ENCODE measurements around the gene SCGB1A1. TPM values are rescaled to one million over a fixed set of nuclear protein-coding genes. Genes with fewer than 3 reads are reported as not detected.
A peak's percentile ranks its signal among the peaks of the same experiment; 100 is the strongest.

Gene SCGB1A1
- polyA plus RNA-seq, 4 donors: 4.6 to 11.2 TPM; not detected in 2

GRCh38 chr11:62393061-62393611 lies 25.7 kb upstream of the SCGB1A1 start:
- H3K27ac ChIP-seq (ENCODE audit: low read depth in 1 of 3, low read length in 2 of 3): no peak overlapping the region

GRCh38 chr11:62393735-62394134 lies 25.1 kb upstream of the SCGB1A1 start:
- Histone ChIP-seq H3K27ac (ENCODE audit: low read depth in 1 of 3, low read length in 2 of 3) (no peak overlapping the region), H3K4me1 (ENCODE audit: control insufficient read depth in 3 of 3, insufficient read depth in 2 of 3, low read depth in 1 of 3, low read length in 2 of 3) (peaks cover 0 to 25% (median 0%) of the 10 kb centered on the region in 3 donors), H3K9me3 (ENCODE audit: control insufficient read depth in 2 of 2, insufficient read depth in 1 of 2, low read depth in 1 of 2, low read length in 1 of 2) (no peaks in the 10 kb centered on the region), H3K27me3 (ENCODE audit: control insufficient read depth in 3 of 3, insufficient read depth in 3 of 3, low read length in 3 of 3) (no peaks in the 10 kb centered on the region), H3K4me3 (ENCODE audit: low read depth in 1 of 3, low read length in 3 of 3) (no peak overlapping the region), H3K36me3 (ENCODE audit: control insufficient read depth in 3 of 3, insufficient read depth in 2 of 3, low read depth in 1 of 3, low read length in 3 of 3) (peaks cover 0 to 4% (median 0%) of the 10 kb centered on the region in 3 donors)
- DNase-seq (no peak), FAIRE-seq (peak; percentile 99)
- 59 to 67% (median 66%) methylated on average over 5 of the region's 5 CpGs for WGBS, 3 donors

More at GRCh38 chr11:62393061-62393611, 25.7 kb upstream of the SCGB1A1 start:
- DNase-seq: peak in 1 of 2 donors; percentile 34
- Histone ChIP-seq H3K36me3 (ENCODE audit: control insufficient read depth in 3 of 3, insufficient read depth in 2 of 3, low read depth in 1 of 3, low read length in 3 of 3) (peaks cover 0 to 4% (median 0%) of the 10 kb centered on the region in 3 donors), H3K9me3 (ENCODE audit: control insufficient read depth in 2 of 2, insufficient read depth in 1 of 2, low read depth in 1 of 2, low read length in 1 of 2) (no peaks in the 10 kb centered on the region), H3K4me1 (ENCODE audit: control insufficient read depth in 3 of 3, insufficient read depth in 2 of 3, low read depth in 1 of 3, low read length in 2 of 3) (peaks cover 0 to 19% (median 0%) of the 10 kb centered on the region in 3 donors), H3K4me3 (ENCODE audit: low read depth in 1 of 3, low read length in 3 of 3) (no peak overlapping the region), H3K27me3 (ENCODE audit: control insufficient read depth in 3 of 3, insufficient read depth in 3 of 3, low read length in 3 of 3) (no peaks in the 10 kb centered on the region)
- no peak for FAIRE-seq
- 39 to 49% (median 46%) methylated on average over 12 of the region's 12 CpGs for WGBS, 3 donors

GRCh38 chr11:62394825-62395538 lies 23.9 kb upstream of the SCGB1A1 start:
- 19 to 28% (median 22%) methylated on average over 14 of the region's 14 CpGs for WGBS, 3 donors
- no peaks in the 10 kb centered on the region for H3K27me3 ChIP-seq (ENCODE audit: control insufficient read depth in 3 of 3, insufficient read depth in 3 of 3, low read length in 3 of 3)
- no peak for FAIRE-seq
- H3K4me1 ChIP-seq (ENCODE audit: control insufficient read depth in 3 of 3, insufficient read depth in 2 of 3, low read depth in 1 of 3, low read length in 2 of 3): peaks cover 0 to 37% (median 0%) of the 10 kb centered on the region in 3 donors
- H3K27ac ChIP-seq (ENCODE audit: low read depth in 1 of 3, low read length in 2 of 3): peak overlapping the region in 2 of 3 donors; percentile 19 to 40
- no peaks in the 10 kb centered on the region for H3K9me3 ChIP-seq (ENCODE audit: control insufficient read depth in 2 of 2, insufficient read depth in 1 of 2, low read depth in 1 of 2, low read length in 1 of 2)
- peak overlapping the region in 1 of 3 donors; percentile 11 for H3K4me3 ChIP-seq (ENCODE audit: low read depth in 1 of 3, low read length in 3 of 3)
- peaks cover 0 to 2% (median 0%) of the 10 kb centered on the region in 3 donors for H3K36me3 ChIP-seq (ENCODE audit: control insufficient read depth in 3 of 3, insufficient read depth in 2 of 3, low read depth in 1 of 3, low read length in 3 of 3)
- peak; percentile 84 for DNase-seq

- FAIRE-seq: no peak
- Histone ChIP-seq H3K36me3 (ENCODE audit: control insufficient read depth in 3 of 3, insufficient read depth in 2 of 3, low read depth in 1 of 3, low read length in 3 of 3) (peaks cover 0 to 2% (median 0%) of the 10 kb centered on the region in 3 donors), H3K4me1 (ENCODE audit: control insufficient read depth in 3 of 3, insufficient read depth in 2 of 3, low read depth in 1 of 3, low read length in 2 of 3) (peaks cover 0 to 47% (median 2%) of the 10 kb centered on the region in 3 donors), H3K27ac (ENCODE audit: low read depth in 1 of 3, low read length in 2 of 3) (no peak overlapping the region), H3K9me3 (ENCODE audit: control insufficient read depth in 2 of 2, insufficient read depth in 1 of 2, low read depth in 1 of 2, low read length in 1 of 2) (no peaks in the 10 kb centered on the region), H3K27me3 (ENCODE audit: control insufficient read depth in 3 of 3, insufficient read depth in 3 of 3, low read length in 3 of 3) (no peaks in the 10 kb centered on the region), H3K4me3 (ENCODE audit: low read depth in 1 of 3, low read length in 3 of 3) (no peak overlapping the region)
- no peak for DNase-seq
- 63 to 79% (median 69%) methylated on average over 10 of the region's 10 CpGs for WGBS, 3 donors
Measured at GRCh38 chr11:62395885-62396551, 22.8 kb upstream of the SCGB1A1 start.

GRCh38 chr11:62398011-62398994 lies 20.5 kb upstream of the SCGB1A1 start:
- no peak for FAIRE-seq
- DNase-seq: peak in 1 of 2 donors; percentile 46
- Histone ChIP-seq H3K27me3 (ENCODE audit: control insufficient read depth in 3 of 3, insufficient read depth in 3 of 3, low read length in 3 of 3) (no peaks in the 10 kb centered on the region), H3K9me3 (ENCODE audit: control insufficient read depth in 2 of 2, insufficient read depth in 1 of 2, low read depth in 1 of 2, low read length in 1 of 2) (no peaks in the 10 kb centered on the region), H3K4me1 (ENCODE audit: control insufficient read depth in 3 of 3, insufficient read depth in 2 of 3, low read depth in 1 of 3, low read length in 2 of 3) (peaks cover 0 to 46% (median 2%) of the 10 kb centered on the region in 3 donors), H3K36me3 (ENCODE audit: control insufficient read depth in 3 of 3, insufficient read depth in 2 of 3, low read depth in 1 of 3, low read length in 3 of 3) (peaks cover 0 to 2% (median 0%) of the 10 kb centered on the region in 3 donors), H3K4me3 (ENCODE audit: low read depth in 1 of 3, low read length in 3 of 3) (no peak overlapping the region), H3K27ac (ENCODE audit: low read depth in 1 of 3, low read length in 2 of 3) (peak overlapping the region in 2 of 3 donors; percentile 21 to 83)
- WGBS, 3 donors: 56 to 72% (median 70%) methylated on average over 22 of the region's 22 CpGs

- DNase-seq: no peak
- H3K27me3 ChIP-seq (ENCODE audit: control insufficient read depth in 3 of 3, insufficient read depth in 3 of 3, low read length in 3 of 3): no peaks in the 10 kb centered on the region
- 64 to 80% (median 77%) methylated on average over 10 of the region's 10 CpGs for WGBS, 3 donors
- no peaks in the 10 kb centered on the region for H3K9me3 ChIP-seq (ENCODE audit: control insufficient read depth in 2 of 2, insufficient read depth in 1 of 2, low read depth in 1 of 2, low read length in 1 of 2)
- FAIRE-seq: no peak
- H3K4me3 ChIP-seq (ENCODE audit: low read depth in 1 of 3, low read length in 3 of 3): no peak overlapping the region
- peaks cover 0 to 42% (median 2%) of the 10 kb centered on the region in 3 donors for H3K4me1 ChIP-seq (ENCODE audit: control insufficient read depth in 3 of 3, insufficient read depth in 2 of 3, low read depth in 1 of 3, low read length in 2 of 3)
- H3K27ac ChIP-seq (ENCODE audit: low read depth in 1 of 3, low read length in 2 of 3): peak overlapping the region in 2 of 3 donors; percentile 14 to 83
- peaks cover 0 to 2% (median 0%) of the 10 kb centered on the region in 3 donors for H3K36me3 ChIP-seq (ENCODE audit: control insufficient read depth in 3 of 3, insufficient read depth in 2 of 3, low read depth in 1 of 3, low read length in 3 of 3)
Measured at GRCh38 chr11:62399172-62399877, 19.5 kb upstream of the SCGB1A1 start.

GRCh38 chr11:62399878-62400266 lies 19.0 kb upstream of the SCGB1A1 start:
- H3K4me3 ChIP-seq (ENCODE audit: low read depth in 1 of 3, low read length in 3 of 3): no peak overlapping the region
- peaks cover 0 to 47% (median 4%) of the 10 kb centered on the region in 3 donors for H3K4me1 ChIP-seq (ENCODE audit: control insufficient read depth in 3 of 3, insufficient read depth in 2 of 3, low read depth in 1 of 3, low read length in 2 of 3)
- 53 to 70% (median 64%) methylated on average over 6 to 7 of the region's 7 CpGs for WGBS, 3 donors
- no peaks in the 10 kb centered on the region for H3K27me3 ChIP-seq (ENCODE audit: control insufficient read depth in 3 of 3, insufficient read depth in 3 of 3, low read length in 3 of 3)
- DNase-seq: peak in 1 of 2 donors; percentile 22
- no peak for FAIRE-seq
- H3K27ac ChIP-seq (ENCODE audit: low read depth in 1 of 3, low read length in 2 of 3): peak overlapping the region in 2 of 3 donors; percentile 7 to 83
- H3K36me3 ChIP-seq (ENCODE audit: control insufficient read depth in 3 of 3, insufficient read depth in 2 of 3, low read depth in 1 of 3, low read length in 3 of 3): peaks cover 0 to 2% (median 0%) of the 10 kb centered on the region in 3 donors
- H3K9me3 ChIP-seq (ENCODE audit: control insufficient read depth in 2 of 2, insufficient read depth in 1 of 2, low read depth in 1 of 2, low read length in 1 of 2): no peaks in the 10 kb centered on the region

Data from small intestine (tissue), 7 donors.